DMS53 (cell line): ENCODE measurements around the gene C1orf116.

Source experiments
- DNase-seq: peaks from one replicate; lab custom pipeline; 2025; lab: John Stamatoyannopoulos, UW

C1orf116 gene

DNA sequence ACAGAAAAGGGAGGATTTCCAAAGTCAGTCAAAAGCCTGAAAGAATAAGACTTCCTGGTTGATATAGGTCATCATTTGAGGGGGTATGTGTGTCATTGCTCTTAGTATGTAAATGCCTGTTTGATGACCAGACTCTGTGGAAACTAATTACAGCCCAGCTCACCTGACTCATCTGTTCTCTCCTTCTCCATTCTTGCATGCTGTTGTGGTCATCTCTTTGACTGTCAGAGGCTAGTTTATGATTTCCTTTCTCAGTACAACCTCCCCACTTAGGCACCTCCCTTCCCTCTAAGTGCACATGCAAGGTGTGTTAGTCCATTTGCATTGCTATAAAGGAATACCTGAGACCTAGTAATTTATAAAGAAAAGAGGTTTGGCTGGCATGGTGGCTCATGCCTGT, 2.4 kb upstream of the C1orf116 start:
- DNase-seq, result peak; percentile 28

DNA sequence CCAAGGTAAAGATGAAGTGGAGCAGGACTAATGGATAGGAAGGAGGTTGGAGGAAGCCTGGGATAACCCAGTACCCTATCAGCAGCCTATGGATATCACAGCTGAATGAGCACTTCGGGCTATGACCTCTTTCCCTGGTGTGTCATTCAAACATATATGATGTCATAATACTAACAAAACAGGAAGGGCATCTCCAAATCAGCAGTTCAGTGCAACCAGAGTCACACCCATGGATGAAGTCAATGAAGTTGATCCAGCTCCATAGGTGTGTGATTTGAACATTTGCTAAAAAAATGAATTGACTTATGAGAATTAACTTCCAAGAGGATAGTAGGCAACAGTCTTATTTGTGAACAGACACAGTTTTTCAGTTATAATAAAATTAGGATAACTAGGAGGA, 1.7 kb upstream of the C1orf116 start:
- peak; percentile 65 for DNase-seq

DNA sequence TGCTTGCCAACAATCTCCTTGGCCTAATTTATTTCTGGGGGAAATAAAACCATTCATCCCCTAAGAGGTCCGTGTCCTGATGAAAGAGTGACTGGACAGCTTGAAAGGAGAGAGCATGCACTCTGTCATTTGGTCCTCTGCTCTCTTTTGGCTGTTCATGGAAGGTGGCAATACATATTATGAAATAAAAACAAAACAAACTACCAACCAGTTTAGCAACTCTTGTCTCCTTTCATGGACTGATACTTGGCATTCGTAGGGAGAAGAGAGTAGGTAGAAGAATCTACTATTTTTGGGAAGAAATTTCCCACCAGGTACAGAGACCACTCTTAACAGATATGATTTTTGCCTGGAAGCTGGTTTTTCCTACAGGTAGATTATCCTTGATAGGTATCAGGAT, 746 bp upstream of the C1orf116 start:
- peak; percentile 55 for DNase-seq

DNA sequence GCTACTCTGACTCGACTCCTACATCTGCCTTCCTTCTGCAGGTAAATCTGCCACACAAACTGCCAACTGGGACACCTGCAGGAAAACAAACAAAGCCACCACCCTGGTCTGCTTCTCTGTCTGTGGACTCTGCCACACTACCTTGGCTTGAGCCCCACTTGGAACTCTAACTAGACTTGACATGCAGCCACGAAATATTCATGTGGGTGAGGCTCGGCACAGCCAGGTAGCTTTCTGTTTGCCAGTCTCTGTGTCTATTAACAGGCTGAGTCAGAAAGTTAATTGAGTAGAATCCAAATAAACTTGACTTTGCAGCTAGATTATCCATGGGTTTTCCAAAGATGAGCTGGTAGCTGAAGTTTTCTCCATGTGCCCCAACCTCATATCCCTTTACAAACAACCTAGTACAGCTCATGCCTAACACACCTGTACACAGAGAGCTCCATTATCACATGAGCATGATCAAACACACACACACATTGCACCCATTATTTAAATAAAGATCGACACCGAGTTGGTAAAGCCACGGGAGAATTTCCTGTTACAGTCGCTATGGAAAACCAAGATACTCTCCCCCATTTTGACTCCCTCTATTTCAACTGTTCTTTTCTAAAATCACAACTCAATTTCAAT, 808 bp downstream of the C1orf116 start:
- peak; percentile 85 for DNase-seq

DNA sequence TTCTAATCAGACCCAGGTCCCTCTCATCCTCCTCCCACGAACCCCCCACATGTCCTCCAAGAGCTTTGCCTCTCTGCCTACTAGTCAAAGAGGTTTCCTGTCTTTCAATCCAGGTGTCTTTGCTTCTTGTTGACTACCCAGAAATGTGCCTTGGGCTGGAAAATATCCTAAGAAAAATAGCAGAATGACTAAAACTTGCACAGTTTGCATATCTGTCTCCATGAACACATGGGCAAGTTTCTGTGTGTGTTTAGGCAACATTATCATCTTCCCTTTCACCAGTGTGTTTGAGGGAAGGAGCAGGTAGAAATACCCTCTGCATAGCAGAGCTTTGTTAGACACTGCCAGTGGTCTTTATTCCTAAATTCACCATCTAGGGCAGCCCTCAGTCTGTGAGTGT, 1.5 kb downstream of the C1orf116 start:
- peak; percentile 30 for DNase-seq

DNA sequence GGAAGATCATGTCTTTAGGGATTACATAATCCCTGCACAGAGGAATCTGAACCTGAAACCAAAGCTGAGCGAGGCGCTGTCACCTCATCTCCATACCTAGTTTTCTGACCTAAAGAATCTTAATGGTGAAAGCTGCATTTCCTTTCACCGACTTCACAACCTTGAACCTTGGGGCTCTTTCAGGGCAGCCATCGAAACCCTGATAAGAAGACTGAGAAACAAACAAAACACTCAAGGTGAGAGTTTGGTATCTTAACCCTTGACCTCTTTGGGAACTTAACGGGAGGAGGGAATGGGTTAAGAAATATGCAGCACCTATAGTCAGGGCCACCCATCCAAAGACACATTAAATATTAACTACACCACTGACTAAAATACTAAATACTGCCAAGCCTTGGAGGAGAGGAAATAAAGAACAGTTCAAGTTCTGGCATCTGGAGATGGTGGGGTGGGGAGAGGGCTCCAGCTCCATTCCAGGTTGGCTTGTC, 2.0 kb downstream of the C1orf116 start:
- DNase-seq, result no peak

DNA sequence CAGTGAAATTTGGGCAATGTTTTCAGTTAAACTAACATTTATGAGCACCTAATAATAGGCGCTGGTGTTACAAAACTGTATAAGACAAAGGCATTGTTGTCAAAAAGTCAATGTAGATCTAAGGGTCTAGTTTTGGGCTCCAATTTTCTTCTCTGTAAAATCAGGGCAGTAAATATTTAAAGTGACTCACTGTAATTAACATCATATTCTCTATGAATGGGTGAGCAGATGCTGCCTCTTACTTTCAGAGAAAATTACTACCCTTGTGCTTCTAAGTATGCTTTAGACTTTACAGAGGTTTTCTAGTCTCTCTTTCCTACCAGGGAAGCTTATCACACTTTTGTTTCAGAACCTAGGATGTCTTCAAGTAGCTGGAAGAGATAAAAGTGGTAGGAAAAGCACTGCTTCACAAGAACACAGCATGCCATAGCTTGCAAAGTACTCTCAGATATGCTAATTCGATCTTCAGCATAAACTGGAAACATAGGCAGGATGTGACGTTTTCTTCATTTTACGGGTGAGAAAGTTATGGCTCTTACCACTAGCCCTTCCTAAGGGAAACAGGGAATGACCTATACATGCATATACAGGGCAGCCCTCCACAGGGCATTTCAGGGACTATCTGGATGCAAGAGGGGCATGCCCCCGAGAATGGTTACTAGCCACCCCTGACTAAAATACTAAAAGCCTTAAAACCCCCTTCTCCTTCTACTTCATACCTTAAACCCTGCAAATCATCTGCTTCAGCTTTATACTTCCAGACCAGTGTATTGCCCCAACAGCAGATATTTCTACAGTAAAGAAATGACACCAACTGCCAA, 2.6 kb downstream of the C1orf116 start:
- DNase-seq, result no peak

DNA sequence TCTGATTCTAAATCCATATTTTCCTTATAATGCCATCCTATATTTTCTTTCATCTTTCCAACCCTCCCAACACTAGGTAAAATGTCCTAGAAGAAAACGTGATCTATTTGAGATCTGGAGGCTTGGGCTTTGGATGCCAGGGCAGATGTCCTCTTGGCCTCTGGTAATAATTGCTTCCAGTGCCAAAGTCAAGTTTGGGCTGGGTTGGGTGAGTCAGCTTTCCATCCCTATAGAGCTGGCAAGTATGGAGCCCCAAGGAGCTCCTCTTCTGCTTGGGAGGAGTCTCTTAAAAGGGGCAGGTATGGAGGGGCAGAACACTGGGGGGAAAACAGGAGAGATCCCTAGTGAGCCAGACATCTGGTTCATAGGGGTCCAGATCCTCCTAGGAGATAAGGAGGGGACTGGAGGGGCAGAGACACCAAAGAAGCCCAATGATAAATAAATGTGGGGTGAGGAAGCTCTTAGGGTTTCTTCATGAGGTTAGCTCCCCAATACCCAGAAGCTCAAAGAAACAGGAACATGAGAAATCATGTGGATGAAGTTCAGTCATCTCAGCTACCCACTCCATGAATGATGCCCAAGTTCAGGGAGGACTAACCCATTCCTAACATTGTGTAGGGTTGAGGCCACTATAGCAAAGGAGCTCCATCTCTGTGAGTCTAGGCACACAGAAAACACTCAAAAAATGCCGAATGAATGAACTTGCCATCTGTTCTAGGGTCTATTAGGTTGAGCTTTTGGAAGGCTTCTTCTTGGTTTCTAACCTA, 3.5 kb downstream of the C1orf116 start:
- no peak for DNase-seq

DNA sequence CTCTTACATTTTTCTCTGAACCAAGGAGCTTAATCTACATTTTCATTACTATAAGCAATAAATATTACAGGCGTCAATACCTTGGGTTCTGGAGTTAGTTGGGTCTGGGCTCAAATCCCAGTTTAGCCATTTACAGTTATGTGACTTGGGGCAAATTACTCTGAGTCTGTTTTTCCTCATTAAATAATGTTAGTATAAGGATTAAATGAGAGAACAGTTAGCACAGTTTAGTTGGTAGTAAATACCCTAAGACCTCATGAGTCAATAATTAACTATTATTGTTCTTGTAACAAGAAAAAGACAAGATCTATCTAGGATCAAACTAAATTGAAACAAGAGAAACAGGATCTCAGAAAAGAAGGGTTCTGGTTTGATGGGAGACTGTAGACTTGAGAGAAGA, 4.6 kb downstream of the C1orf116 start:
- DNase-seq, result no peak

DNA sequence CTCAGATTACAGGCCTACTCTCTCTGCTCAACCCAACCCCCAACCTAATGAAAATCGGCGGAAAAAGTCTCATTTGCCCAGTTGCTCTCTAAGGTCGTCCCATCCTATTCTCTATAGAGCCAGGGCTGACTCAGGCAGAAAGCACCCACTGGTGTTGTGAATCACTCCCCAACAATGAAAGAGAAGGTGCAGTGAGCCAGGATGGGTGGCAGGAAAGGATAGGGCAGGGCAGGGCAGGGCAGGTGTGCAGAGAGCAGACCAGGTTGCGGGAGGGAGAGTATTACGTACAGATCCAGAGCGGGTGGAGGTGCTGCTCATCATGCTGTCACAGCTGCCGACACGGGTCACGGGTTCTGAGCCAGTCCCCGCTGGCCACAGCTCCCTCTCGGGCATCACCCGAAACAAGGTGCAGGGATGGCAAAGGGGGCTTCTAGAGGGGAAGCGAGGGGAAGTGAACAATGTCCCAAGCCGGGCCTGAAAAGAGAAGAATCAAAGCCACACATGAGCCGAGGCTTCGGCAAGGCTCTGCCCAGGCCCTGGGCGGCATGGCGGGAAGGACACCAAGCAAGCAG, 5.3 kb downstream of the C1orf116 start:
- DNase-seq, result no peak

DNA sequence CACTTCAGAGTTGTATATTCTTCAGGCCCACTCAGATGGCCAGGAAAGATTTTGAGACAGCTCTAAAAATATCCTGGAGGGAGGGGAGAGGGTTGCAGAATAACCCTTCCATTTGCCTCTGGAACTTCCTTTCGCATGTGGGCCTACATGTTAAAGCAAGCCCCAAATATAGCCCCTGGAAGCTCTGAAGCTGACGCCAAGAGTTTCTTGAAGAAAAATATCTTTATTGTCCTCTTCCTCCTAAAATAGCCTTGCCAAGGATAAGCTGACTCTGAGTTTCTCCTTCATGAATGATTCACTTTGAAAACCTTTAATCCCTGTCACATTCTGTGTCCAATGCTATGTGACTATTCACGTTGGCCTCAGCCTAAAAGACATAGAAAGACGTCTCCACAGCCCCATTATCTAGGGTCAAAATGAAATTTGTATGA, 6.4 kb downstream of the C1orf116 start:
- DNase-seq, result no peak

DNA sequence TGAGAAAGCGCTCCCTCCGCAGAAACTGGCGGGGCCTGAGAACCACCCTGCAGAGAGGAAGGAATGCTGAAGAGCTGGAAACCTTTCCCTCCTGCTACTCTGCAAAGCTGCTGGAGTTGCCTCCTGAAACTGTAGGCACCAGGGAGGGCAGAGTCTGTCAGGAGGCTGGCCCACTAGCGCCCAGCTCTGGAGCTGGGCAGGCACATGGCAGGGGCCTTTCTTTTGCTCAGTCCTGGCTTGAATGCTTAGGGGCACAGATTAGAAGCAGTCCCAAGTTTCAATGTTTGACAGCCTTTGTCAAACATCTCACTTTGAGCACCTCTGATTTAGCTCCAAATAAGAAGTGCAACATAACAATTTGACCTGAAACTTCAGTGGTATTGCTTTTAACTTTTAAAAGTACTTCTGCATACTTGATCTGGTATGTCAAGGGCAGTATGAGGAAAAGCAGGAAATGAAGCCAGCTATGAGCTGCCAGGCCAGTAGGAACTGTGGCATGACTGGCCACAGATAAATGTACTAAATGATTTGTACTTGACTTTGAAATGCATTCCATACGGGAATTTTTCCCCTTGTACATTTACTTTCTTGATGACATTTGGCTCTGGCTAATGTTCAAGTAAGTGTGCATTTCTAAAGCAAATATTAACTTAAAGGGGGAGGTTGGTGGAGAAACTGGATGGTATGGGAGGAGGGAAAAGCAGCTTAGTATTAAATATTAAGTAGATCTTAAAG, 7.2 kb downstream of the C1orf116 start:
- DNase-seq, result peak; percentile 56

DNA sequence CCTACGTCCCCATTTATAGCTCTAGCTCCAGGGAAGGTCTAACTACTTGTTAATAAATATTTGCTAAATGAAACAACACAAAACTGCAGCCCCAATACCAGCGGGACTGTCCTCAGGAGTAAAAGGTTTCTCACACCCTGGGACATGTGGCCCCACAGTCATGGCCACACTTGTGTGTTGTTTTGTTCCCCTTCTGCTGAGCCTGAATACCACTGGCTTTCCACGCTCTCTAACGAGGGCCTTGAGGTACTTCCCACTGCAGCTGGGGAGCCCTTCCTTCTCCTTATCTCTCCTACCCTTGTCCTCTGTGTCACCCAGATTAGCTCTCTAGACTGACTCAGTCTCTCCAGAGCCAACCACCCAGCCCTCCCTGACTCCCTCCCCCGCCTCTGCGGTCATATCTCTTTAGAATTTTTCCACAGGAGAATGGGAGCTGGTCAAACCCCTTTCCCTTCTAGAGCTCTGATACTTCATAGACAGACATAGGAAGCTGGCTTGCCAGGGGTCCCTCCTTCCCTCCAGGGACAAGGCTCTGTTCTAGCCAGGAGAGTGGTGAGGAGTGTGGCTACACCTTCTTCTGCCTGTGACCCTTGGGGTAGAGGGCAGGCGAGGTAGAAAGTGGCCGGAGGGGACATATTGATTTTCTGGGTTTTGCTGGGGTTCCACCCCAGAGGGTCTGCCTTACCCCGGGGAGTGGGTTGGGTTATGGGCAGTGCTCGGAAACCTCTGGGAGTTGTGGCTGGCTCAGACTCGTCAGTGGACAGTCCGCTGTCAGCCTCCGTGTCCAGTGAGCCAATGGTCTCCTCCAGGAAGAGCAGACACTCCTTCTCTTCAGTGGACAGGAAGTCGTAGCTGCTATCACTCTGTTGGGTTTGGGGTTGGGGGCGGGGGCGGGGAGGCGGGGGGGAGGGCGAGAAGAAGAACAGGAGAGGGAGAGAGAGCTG, 8.1 kb downstream of the C1orf116 start:
- no peak for DNase-seq

DNA sequence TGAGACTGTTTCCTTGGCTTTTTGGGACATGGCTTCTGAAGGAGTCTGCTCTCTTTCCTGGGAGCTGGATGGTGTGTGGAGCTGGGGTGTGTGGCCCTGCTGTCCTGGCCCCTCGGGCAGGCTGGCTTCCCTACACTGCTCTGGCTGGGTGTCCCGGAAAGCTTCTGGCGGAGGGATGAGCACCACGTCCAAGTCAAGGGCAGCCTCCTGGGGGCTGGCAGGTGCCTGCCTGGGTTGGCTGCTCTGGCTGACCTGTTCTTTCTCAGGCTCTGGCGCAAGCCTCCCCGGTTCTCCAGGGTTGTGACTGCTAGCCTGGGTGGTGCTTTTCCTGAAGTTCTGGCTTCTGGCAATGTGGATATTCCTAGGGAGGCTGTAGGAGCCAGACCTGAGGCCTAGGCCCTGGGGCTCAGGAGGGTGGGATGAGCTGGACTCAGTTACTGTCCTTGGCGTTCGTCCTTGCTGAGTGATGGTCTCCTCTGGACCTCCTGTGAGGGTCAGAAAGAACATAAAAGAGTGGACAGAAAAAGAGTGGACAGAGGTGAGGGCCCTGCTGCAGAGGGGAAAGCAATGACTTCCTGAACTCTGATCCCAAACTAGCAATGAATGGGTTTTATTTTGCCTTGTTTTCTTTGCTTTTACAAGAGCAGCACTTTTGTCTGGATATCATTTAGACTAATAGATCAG, 9.4 kb downstream of the C1orf116 start:
- no peak for DNase-seq

DNA sequence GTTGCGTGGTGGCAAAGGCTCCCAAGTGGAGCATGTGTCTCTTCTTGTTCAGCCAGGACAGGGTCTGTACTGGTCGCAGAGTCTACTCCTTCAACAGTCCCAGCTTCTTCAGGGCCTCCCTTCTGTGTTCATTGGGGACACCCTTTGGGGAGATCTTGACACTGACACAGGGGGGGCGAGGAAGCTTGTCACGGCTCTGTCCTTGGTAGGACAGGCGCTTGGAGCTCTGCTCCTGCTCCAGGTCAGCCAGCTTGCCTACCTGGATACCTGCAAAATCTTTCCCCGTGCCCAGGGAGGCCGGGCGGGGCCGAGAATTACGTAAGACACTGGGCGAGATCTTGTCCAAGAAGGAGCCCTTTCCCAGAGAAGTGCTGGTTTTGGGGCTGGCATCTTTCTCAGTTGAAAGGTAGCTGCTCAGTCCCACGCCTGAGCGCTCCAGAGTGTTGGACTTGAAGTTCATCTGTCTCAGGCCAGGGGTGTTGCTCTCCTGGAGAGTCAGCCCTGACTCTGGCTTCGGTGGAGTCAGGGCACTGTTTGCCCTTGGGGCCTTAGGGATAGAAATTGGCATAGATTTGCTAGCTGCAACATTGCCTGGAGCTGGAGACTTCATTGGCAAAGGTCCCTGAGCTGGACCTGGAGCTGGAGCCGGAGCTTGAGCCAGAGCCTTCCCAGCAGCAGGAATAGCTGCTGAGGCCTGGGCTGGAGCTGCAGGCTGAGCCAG, 10.5 kb downstream of the C1orf116 start:
- DNase-seq, result no peak

DNA sequence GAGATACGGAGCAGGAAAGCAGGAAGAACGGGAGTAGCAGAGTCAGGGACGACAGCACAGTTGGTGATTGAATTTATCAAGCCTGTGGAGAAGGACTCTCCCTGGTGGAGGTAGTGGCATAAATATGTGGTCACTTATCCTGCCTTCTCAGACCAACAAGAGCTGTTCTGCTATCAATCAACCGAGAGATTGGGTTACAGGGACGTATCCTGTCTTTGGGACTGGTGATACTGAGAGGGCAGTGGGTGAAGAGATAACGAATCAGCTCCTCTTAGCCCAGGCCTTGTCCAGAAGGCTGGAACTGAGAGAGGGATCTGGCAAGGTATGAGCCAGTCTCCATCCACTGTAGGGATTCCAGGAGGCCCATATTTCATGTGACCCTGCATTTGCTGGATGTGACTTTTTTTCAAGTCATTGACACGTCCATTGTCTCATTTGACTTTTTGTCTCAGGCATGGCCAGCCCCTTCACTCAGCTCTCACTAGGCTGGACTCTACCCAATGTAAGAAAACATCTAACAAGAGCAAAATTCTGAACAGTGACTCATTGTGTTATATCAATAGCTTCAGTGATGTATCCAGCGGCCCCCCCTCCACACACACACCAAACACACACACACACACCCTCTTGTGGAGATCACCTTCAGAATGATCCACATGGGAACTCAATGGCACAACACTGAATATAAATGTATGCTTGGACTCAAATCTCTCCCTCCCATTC, 11.3 kb downstream of the C1orf116 start:
- no peak for DNase-seq

DNA sequence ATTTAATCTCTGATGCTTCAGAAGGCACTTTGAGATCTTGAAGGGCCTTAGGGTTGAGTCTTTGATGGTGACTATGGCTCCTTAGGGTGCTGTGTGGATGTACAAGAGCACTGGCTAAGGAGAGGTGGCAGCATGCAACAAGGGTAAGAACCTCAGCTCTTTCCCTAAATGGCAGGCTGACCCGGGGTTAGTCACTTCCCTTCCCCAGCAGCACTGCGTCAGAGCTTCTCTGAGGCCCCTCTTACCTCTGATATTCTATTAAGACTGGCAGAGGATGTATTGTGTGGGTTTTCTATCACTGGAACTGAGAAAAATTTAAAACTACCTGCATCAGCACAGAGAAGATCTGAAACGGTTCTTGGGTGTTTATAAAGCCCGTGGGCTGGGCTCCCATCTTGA, 11.8 kb downstream of the C1orf116 start:
- DNase-seq, result no peak

DNA sequence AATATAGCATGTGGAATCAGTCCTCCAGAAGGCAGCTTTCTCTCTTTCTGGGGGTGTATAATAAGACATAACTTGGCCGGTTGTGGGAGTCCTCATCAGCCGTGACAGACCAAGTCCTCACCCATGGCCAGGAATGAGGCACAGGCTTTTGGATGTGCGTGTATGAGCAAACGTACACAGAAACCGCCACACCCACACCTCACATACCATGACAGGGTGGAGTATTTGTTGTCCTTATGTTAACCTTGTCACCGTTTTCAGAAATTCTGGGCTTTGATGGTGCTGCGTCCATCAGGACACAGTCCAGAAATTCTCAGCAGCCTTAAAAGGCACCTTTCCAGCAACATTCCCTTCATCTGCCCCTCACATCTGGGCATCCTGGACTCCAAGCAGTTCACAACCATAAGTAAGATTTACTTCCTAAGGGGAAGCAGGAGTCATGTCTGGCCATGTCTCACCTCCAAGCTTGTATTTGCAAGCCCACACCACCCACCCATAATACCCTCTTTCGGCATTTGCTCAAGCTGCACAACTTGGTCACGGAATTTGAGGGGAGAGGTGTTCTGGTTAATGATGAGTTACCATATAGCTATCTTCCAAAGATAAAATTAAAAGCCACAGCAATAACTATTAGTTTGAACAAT, 12.4 kb downstream of the C1orf116 start:
- no peak for DNase-seq
